ENCODE results near the gene FIGN. TPM values are rescaled to one million over a fixed set of nuclear protein-coding genes. Genes with fewer than 3 reads are reported as not detected.

FIGN gene
- total RNA-seq, 2 donors from 2014 or later = 8.9 to 9.8 TPM

- Histone ChIP-seq H3K4me1 (peaks cover 0 to 58% of the 10 kb centered on the region in 2 donors), H3K27ac (no peak overlapping the region), H3K4me3 (no peak overlapping the region), H3K36me3 (no peaks in the 10 kb centered on the region), H3K9me3 (no peaks in the 10 kb centered on the region), H3K27me3 (no peaks in the 10 kb centered on the region)
- DNase-seq (ENCODE audit: low spot score) = no peak
- TF ChIP-seq CTCF (IDR thresholded peaks at IDR 0.05) = no peak
Observed at GRCh38 chr2:163713534-163714311, 22.1 kb downstream of the FIGN start.

GRCh38 chr2:163711699-163712098 is 24.1 kb downstream of the FIGN start:
- no peak overlapping the region for H3K4me3 ChIP-seq
- TF ChIP-seq CTCF (IDR thresholded peaks at IDR 0.05) = no peak
- H3K27ac ChIP-seq = no peak overlapping the region
- DNase-seq (ENCODE audit: low spot score) = no peak
- H3K9me3 ChIP-seq = no peaks in the 10 kb centered on the region
- no peaks in the 10 kb centered on the region for H3K27me3 ChIP-seq
- peaks cover 0 to 40% of the 10 kb centered on the region in 2 donors for H3K4me1 ChIP-seq
- H3K36me3 ChIP-seq = no peaks in the 10 kb centered on the region

DNA sequence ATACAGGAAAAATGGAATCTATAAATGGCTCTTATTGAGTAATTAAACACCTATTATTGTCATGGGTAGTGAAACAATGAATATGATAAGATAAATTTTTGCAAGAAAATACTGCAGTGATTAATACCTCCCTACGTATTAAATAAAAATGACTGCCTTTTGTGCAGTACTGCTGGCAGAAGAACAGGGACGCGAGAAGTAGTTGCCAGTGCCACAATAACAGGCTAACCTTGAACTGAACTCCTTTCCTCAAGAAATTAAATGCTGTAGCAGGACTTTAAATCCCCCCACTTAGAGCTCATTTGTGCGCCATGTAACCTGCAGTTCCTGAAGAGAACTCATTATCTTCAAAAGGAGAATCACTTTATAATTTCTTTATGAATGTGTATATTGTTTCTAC is 24.6 kb downstream of the FIGN start:
- DNase-seq (ENCODE audit: low spot score) = no peak
- peaks cover 0 to 39% of the 10 kb centered on the region in 2 donors for H3K4me1 ChIP-seq
- H3K4me3 ChIP-seq = no peak overlapping the region
- no peaks in the 10 kb centered on the region for H3K9me3 ChIP-seq
- no peaks in the 10 kb centered on the region for H3K36me3 ChIP-seq
- H3K27ac ChIP-seq = no peak overlapping the region
- no peak for TF ChIP-seq CTCF (IDR thresholded peaks at IDR 0.05)
- H3K27me3 ChIP-seq = no peaks in the 10 kb centered on the region

DNA sequence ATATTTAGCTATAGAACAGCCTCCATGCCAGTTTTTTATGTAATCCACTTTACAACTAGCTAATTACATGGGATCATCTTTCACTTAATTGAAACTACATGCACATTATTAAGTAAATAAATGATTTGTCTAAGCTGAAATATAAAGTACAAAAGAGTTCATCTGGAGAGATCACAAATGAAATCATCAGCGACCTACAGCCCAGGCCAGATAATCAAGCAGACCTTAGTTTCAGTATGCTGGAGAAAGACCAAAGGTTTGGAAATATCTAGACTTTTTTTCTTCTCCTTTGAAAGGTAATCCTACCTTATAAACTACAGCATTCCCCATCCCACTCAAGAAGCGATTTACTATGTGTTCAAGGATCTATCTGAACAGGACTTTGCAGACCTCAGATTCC is 26.5 kb downstream of the FIGN start:
- Histone ChIP-seq H3K4me1 (peaks cover 0 to 29% of the 10 kb centered on the region in 2 donors), H3K36me3 (no peaks in the 10 kb centered on the region), H3K4me3 (no peak overlapping the region), H3K27ac (no peak overlapping the region), H3K27me3 (no peaks in the 10 kb centered on the region), H3K9me3 (no peaks in the 10 kb centered on the region)
- no peak for TF ChIP-seq CTCF (IDR thresholded peaks at IDR 0.05)
- no peak for DNase-seq (ENCODE audit: low spot score)

GRCh38 chr2:163708265-163708664 is 27.5 kb downstream of the FIGN start:
- Histone ChIP-seq H3K9me3 (no peaks in the 10 kb centered on the region), H3K27ac (no peak overlapping the region), H3K4me3 (no peak overlapping the region), H3K4me1 (peaks cover 0 to 19% of the 10 kb centered on the region in 2 donors), H3K36me3 (no peaks in the 10 kb centered on the region), H3K27me3 (no peaks in the 10 kb centered on the region)
- no peak for DNase-seq (ENCODE audit: low spot score)
- TF ChIP-seq CTCF (IDR thresholded peaks at IDR 0.05) = no peak

- H3K9me3 ChIP-seq = no peaks in the 10 kb centered on the region
- no peak overlapping the region for H3K27ac ChIP-seq
- no peak overlapping the region for H3K4me3 ChIP-seq
- H3K36me3 ChIP-seq = no peaks in the 10 kb centered on the region
- no peaks in the 10 kb centered on the region for H3K27me3 ChIP-seq
- TF ChIP-seq CTCF (IDR thresholded peaks at IDR 0.05) = no peak
- DNase-seq (ENCODE audit: low spot score) = no peak
- H3K4me1 ChIP-seq = peaks cover 0 to 36% of the 10 kb centered on the region in 2 donors
Observed at GRCh38 chr2:163703386-163703785, 32.4 kb downstream of the FIGN start.
